ENCODE data around the gene CRACR2B.

DNA sequence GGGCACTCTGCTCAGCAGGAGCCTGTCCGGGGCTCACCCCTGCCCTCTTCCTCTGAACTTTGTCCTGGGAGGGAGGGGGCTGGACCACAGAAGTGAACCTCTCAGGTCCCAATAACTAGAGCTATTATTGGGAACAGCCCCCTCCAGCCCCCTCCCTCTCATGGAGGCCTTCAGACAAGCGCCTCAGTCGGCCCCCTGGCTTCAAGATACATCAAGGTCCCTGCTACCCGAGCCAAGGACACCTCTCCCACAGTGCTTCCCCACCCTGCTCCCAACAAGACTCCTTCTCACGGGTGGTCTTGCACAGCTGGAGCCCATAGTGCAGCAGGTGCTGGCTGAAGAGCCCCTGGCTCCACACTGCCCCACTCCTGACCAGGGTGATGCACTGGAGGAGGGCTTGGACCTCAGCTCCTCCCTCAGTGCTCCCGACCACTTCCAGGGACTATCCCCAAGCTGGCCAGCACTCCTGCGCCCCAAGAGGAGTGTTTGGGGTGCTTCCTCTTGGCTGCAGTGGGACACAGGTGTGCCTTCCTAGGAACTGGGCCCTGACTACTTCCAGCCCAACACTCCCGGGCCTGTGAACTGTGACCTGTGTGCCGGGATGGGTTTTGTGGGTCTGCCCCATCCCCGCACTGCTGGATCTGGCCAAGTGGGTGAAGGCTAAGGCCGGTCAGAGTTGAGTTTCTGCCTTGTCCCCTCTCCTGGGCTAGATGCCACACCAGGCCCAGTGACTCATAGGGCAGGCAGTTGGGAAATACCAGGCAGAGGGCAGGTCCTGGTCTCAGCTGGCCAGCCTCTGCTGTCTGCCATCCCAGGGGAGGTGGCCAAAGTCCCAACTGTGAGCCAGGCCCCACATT lies 6.8 kb upstream of the CRACR2B start:
- TF ChIP-seq POLR2AphosphoS5 (IDR thresholded peaks at IDR 0.05) (no peak), CTCF (IDR thresholded peaks at IDR 0.05) (no peak), POLR2A (IDR thresholded peaks at IDR 0.05) (no peak)

All from prostate gland (tissue), 2 donors.